Stromal cell of bone marrow (primary cell): Measurements from ENCODE around the gene AGRN.
"Not testable (repeated sequence)": the region's sequence is repeated elsewhere in the genome, so short reads cannot be mapped to it uniquely, and the experiment has no call there.

ENCODE experiments used
- DNase-seq: peaks from one replicate; pipeline ENCODE4 v3.0.0-alpha.2; 2012; ENCODE audit warnings: low read depth

The AGRN gene

DNA sequence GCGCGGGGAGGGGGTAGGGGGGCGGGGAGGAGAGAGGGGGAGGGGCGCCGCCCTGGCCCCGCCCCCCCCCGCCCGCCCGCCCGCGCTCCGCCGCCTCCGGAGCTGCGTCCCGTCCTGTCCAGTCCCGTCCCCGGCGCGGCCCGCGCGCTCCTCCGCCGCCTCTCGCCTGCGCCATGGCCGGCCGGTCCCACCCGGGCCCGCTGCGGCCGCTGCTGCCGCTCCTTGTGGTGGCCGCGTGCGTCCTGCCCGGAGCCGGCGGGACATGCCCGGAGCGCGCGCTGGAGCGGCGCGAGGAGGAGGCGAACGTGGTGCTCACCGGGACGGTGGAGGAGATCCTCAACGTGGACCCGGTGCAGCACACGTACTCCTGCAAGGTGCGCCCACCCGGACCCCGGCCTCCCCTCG lies at the start of gene AGRN:
Gene AGRN, plus strand, starts transcription at position 121 of the 405 bp plus-strand sequence. Its CDS starts 53 bp downstream, at position 174.
- no peak for DNase-seq

DNA sequence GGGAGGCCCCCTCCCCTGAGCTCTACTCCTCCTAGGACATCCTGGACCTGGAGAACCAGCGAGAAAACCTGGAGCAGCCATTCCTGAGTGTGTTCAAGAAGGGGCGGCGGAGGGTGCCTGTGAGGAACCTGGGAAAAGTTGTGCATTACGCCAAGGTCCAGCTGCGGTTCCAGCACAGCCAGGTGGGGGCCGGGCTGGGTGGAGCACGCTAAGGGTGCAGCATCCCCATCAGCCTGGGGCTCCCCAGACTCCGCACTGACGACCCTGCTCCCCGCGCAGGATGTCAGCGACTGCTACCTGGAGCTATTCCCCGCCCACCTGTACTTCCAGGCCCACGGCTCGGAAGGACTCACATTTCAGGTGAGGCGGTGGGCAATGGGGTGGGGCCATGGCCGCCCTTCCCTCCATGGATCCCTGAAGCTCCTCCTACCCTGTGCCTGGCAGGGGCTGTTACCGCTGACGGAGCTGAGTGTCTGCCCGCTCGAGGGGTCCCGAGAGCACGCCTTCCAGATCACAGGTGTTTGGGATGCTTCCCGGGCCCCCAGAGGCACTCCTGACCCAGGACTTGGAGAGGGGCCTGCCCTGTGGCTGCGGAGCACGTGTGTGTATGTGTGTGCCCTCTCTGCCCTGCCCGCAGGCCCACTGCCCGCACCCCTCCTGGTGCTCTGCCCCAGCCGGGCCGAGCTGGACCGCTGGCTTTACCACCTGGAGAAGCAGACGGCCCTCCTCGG lies 49.5 kb upstream of the AGRN start:
- no peak for DNase-seq

DNA sequence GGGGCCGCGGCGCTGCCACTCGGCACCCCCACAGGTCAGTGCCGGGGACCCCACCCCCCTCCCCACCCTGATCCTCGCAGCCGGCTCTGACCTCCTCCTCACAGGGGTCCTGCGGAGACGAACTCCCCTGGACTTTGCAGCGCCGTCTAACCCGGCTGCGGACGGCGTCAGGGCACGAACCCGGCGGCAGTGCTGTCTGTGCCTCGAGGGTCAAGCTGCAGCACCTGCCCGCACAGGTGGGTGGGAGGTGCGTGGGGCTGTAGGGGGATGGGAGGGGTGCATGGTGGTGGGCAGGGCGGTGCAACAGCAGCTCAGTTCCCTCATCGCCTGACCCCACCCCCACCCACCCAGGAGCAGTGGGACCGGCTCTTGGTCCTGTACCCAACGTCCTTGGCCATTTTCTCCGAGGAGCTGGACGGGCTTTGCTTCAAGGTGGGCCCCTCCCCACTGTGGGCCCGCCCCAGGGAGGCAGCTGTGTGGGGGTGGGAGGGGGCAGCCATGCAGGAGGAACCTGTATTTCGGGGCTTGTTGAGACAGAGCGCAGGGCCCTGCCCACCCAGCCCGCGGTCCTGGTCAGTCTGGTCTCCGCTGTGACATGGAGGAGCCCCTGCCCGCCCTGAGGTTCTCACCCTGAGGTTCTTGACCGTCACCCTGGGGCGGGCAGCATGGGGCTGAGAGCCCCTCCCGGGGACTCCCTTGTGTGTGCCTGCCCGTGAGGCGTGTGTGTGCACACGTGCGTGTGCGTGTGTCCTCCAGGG lies 48.8 kb upstream of the AGRN start:
- DNase-seq = no peak

DNA sequence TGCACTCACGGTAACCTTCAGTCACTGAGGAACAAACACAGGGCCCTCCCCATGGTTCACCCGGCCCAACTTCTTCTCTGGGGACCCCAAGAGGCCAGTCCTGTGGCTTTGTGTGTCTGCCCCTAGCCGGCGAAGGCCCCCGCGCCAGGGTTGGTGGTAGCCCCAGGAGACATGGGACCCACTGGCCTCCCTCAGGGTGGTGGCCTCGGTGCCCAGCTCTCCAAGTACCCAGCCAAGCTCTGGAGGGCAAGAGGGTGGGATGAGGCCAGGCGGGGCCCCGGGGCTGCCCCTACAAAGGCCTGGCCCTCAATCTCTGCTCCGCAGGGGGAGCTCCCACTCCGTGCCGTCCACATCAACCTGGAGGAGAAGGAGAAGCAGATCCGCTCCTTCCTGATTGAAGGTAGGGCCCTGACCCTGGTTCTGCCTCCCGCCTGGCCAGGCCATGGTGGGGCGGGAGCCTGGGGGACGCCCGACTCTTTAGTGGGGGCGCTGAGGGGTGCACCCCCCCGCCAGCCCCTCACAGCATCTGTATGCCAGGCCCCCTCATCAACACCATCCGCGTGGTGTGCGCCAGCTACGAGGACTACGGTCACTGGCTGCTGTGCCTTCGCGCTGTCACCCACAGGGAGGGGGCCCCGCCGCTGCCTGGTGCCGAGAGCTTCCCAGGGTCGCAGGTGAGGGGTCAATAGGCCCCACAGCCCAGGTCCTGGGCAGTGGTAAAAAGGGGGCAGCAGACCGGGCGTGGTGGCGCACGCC lies 48.0 kb upstream of the AGRN start:
- no peak for DNase-seq

GRCh38 chr1:972726-973458 lies 47.0 kb upstream of the AGRN start:
- DNase-seq = no peak

- no peak for DNase-seq
These were observed 46.2 kb upstream of the AGRN start for GRCh38 chr1:973459-974292.

DNA sequence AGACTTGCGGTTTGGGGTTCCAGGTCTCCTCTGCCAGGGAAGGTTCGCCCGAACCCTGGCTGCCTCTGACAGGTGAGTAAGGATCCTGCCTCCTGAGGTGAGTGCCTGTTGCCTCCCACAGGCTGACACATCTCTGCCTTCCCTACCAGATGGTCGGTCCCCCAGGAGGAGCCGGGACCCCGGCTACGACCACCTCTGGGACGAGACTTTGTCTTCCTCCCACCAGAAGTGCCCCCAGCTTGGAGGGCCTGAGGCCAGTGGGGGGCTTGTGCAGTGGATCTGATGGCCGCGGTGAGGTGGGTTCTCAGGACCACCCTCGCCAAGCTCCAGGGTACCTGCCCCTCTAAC lies 45.7 kb upstream of the AGRN start:
- no peak for DNase-seq

- DNase-seq = no peak
These were observed 45.1 kb upstream of the AGRN start for GRCh38 chr1:974687-975328.

DNA sequence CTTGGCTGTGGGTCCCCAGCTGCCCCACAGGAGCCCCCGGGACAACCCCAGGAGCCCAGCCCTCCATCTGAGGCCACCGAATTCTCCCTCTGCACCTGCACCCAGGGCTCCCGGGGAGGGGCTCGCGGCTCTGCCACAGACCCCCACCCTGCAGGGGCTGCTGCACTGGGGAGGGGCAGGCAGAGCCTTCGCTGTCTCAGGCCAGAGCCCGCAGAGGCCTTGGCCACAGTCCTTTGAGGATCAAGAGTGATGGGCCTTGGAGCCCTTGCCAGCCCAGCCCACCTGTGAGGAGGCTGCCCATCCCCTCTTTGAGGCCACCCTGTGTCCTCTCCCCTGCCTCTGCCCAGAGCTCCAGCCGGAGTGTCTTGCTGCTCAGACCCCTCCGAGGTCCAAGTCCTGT lies 44.6 kb upstream of the AGRN start:
- no peak for DNase-seq

DNA sequence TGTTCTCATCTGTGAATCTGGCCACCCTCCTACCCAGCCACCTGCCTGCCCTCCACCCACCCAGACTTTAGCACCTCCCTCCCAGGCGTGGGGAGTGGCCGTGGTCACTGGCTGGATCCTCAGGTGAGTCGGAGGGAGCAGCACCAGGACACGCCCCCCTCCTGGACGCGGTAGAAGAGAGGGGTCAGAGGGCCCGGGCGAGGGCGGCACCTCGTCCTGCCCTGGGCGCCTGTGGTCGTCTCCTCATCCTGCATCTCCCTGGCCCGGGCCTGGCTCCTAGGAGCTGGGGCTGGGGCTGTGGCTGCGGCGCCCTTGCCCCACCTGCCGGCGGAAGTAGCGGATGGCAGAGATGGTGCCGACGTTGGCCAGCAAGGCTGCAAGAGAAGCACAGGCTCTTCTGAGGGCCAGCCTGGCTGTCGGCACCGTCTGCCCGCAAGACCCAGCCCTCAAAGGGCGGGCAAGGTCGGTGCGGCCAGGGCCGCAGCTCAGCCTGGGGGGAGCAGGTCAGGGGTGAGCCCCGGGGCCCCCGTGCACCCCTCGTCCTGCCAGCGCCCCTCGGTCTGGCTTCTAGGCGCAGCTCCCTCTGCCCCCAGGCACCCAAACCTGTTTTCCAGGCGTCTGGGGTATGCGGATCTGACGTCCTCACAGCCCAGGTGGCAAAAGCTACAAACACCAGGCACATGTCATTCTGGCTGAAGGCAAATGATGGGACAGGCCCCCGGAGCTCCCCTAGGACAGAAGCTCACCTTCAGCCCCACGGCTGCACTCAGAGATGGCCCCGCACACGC lies 43.8 kb upstream of the AGRN start:
- DNase-seq = no peak

DNA sequence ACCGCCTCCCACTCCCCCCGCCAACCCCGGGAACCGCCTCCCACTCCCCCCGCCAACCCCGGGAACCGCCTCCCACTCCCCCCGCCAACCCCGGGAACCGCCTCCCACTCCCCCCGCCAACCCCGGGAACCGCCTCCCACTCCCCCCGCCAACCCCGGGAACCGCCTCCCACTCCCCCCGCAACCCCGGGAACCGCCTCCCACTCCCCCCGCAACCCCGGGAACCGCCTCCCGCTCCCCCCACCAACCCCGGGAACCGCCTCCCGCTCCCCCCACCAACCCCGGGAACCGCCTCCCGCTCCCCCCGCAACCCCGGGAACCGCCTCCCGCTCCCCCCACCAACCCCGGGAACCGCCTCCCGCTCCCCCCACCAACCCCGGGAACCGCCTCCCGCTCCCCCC lies 43.1 kb upstream of the AGRN start:
- DNase-seq = not testable (repeated sequence)

DNA sequence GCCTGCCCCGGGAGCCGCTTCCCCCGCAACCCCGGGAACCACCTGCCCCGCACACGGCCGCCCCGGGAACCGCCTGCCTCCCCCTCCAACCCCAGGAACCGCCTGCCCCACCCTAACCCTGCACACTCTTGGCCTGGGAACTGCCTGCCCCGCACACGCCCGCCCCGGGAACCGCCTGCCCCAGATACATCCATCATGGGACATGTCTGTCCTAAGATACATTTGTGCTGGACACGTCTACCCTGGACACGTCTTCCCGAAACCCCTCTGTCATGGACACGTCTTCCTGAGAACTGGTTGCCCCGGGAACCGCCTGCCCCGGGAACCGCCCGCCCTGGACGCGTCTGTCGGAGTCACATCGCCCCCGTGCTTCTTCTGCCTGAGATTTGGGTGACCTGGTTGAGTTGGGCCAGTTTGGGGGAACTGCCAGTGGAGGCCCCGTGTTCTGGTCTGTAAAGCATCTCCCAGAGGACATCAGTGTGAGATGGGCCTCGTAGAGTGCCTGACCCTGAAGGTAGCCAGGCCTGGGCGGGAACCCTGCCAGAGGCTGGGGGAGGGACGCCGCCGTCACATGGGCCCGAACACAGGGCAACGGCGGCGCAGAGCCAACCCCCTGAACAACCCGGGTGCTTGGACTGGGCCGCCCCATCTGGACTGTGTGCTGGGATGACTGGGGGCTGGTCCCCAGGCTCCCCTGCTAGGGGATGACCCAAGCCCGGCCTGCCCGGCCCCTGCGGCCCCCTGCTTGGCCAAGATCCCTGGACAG lies 41.7 kb upstream of the AGRN start:
- no peak for DNase-seq

DNA sequence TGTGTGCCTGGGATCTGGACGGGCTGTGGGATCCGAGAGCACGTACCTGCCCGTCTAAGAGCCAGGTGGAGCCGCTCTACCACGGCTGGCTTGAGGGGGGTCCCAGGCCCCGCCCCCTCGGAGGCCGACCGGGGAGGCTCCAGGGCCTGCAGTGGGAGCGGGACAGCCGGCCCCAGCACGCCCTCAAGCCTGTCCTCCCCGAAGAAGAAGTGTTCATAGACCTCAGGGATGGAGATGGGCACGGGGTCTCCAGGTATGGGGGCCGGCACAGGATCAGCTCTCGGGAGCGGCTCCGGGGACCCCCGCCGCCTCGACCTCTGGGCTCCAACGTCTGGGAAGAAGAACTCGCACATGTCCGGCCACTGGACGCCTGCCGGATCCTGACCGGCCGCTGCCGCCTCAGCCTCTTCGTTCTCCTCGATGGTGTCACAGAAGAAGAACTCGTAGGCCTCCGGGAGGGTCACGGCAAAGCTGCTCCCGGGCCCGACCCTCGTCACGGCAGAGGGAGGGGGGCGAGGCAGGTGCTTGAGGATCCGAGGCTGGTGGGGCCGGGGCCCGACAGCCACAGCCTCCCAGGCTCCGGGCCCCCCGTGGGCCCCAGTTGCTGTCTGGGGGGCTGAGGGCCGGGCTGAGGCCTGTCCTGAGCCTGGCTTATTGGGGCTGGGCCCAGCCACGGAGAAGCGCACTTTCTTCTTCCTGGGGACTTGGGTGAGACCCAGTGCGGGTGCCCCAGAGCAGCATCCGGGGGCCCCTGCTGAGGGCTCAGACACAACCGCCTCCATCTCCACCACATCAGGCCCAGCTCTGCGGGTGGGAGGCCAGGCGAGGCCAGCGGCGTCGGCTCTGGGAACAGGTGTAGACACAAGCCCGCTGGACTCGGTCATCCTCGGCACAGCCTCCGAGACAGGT lies 40.8 kb upstream of the AGRN start:
- no peak for DNase-seq

DNA sequence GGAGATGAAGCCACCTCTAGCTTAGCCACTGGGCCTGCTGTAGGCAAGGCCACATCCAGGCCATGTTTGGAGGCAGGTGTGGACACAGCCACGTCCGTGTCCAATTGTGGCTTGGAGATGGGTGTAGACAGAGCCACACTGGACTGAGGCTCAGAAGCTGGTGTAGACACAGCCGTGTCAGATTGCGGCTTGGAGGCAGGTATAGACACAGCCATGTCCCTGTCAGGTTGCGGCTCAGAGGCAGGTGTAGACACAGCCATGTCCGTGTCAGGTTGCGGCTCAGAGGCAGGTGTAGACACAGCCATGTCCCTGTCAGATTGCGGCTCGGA lies 40.2 kb upstream of the AGRN start:
- no peak for DNase-seq

DNA sequence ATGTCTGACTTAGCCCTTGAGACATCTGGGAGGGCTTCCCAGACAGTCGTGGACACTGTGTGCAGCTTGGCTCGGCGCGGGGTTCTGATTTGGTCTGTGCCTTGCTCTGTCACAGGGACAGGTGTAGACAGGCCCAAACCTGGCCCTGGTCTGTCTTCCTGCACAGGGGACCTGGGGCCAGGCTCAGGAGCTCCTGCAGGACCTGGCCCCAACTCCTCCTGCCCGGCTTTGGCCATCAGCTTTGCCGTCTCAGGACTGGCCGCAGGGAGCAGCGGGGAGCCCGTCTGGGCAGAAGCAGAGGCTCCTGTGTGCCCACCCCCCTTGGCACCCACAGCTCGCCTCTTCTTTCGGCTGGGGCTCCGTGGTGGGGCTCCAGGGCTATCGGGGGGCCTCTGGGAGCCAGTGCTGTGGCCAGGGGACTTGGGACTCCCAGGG lies 39.8 kb upstream of the AGRN start:
- no peak for DNase-seq

DNA sequence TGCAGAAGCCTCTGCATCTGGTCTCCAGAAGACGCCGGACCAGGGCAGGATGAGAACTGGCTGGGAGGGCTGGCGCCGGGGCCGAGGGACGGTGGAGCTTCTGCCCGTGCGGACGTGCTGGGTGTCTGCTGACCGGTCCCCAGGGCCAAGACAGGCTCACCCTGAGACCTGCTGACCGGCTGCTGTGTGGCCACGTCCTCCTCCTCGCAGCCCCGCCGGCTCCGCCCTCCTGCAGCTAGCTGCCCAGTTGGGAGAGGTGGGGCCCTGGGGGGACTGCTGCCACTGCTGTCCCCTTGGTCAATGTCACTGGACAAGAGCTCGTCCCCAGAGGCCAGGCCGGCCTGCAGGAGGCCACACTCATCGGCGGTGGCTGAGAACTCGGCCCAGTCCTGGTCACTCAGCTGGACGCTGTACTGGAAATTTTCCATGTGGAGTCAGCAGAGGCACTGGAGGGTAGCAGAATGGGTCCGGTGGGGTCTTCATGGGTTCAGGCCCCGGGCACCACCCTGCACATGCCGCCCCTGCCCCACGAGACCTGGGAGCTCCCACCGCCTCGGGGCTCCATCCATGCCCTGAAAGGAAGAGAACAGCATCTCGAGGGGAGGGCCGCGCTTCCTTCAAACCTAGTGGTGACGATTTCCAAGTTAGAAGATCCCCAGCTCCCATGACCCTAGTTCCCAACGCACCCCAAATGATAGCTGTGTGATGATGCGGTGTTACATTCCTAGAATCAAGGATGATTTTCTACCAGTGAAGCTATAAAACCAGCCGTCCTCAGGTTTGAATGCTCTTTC lies 39.1 kb upstream of the AGRN start:
- no peak for DNase-seq

DNA sequence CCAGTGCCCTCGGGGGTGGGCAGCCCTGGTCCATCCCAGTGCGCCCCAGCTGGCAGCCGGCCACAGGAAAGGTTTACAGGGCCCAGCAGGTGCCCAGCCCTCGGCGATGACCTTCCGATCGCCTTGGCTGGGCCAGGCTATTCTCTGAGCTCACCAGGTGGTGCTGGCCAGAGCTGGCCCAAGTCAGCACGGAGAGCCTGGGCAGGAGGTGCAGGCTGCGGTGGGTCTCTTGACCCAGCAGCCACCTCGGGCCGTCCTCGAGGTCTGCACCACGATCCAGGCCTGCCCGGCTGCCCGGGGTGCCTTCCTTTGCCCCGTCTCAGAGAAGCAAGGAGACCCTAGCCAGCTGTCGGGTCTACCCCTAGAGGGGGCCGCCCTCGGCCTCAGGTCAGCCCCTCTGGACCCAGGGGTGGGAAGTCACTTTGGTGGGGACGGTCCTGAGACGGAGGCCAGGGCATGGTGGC lies 38.4 kb upstream of the AGRN start:
- DNase-seq = no peak
